GM18499 (cell line): ENCODE results near the gene APOL6.
"Not testable (repeated sequence)": the region's sequence is repeated elsewhere in the genome, so short reads cannot be mapped to it uniquely, and the experiment has no call there.

Experiments
- ATAC-seq: cut with Tn5 transposase; IDR thresholded peaks from one replicate; pipeline ENCODE4 v1.9.1; 2021; ENCODE audit warnings: moderate number of reproducible peaks; ENCODE audit not compliant: insufficient read depth, unreplicated experiment

APOL6 gene

GRCh38 chr22:35617137-35617755, 31.0 kb upstream of the APOL6 start, which contains the start of gene MB:
TSS of gene MB (minus strand) at chr22:35617329. CDS start at chr22:35617257, 72 bp downstream.
- ATAC-seq, result no peak

GRCh38 chr22:35618427-35619223, 29.6 kb upstream of the APOL6 start:
- ATAC-seq, result no peak

- ATAC-seq, result no peak
Observed at GRCh38 chr22:35619336-35620094, 28.7 kb upstream of the APOL6 start.

DNA sequence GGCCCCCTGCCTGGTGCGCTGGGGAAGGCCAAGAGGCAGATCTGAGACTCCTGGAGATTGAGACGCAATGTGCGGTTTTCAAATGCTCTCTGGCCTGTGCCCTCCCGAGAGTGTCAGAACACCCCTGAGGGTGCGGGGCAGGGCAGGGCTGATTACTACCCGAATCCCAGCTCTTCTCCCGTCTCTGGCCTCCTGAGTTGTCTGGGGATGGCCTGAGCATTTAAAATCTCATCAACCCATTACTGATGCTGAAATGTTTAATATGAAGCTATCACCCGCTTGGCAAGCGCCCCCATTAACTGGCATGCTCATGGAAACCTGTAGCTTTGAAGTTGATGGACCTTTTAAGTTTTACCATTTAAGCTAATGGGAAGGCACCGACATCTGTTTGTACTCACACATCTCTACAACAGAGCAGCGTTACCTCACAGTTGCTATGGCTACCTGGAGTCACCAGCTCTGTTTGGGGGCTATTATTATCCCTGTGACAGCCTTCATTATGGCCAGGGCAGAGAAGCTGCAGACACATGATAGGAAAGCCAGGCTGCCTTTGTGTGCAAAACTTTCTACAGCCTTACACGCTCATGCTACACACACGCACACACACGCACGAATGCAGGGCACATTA, 27.5 kb upstream of the APOL6 start:
- ATAC-seq, result no peak

DNA sequence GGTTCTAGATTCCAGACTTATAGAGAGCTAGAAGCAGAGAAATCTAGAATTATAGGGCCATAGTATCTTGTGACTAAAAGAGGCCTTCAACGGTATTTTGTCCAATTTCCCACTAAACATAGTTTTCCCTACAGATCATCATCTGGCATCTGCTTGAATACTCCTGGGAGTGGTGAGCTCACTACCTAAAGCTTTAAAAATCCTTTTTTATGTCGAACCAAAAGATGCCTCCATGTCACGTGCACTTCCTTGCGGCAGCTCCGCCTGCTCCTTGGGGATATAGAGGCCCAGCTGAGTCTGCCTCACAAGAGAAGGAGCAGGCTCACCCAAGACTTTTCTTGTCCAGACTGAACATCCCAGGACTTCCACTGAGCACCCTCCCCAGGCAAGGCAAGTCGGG, 26.8 kb upstream of the APOL6 start:
- no peak for ATAC-seq

GRCh38 chr22:35622191-35622913, 25.9 kb upstream of the APOL6 start:
- no peak for ATAC-seq

DNA sequence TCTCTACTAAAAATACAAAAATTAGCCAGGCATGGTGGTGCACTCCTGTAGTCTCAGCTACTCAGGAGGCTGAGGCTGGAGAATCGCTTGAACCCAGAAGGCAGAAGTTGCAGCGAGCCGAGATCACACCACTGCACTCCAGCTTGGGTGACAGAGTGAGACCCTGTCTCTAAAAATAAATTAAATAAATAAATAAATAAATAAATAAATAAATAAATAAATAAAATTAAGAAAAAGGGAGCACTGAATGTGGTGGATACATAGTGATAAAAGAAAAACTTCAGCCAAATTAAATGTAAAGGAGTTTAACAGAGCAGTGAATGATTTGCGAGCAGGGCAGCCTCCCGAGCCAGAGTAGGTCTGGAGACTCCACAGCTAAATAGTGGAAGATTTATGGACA, 24.4 kb upstream of the APOL6 start:
- not testable (repeated sequence) for ATAC-seq

- no peak for ATAC-seq
Observed at GRCh38 chr22:35624547-35624946, 23.7 kb upstream of the APOL6 start.

- ATAC-seq, result no peak
Observed at GRCh38 chr22:35625763-35626432, 22.3 kb upstream of the APOL6 start.

DNA sequence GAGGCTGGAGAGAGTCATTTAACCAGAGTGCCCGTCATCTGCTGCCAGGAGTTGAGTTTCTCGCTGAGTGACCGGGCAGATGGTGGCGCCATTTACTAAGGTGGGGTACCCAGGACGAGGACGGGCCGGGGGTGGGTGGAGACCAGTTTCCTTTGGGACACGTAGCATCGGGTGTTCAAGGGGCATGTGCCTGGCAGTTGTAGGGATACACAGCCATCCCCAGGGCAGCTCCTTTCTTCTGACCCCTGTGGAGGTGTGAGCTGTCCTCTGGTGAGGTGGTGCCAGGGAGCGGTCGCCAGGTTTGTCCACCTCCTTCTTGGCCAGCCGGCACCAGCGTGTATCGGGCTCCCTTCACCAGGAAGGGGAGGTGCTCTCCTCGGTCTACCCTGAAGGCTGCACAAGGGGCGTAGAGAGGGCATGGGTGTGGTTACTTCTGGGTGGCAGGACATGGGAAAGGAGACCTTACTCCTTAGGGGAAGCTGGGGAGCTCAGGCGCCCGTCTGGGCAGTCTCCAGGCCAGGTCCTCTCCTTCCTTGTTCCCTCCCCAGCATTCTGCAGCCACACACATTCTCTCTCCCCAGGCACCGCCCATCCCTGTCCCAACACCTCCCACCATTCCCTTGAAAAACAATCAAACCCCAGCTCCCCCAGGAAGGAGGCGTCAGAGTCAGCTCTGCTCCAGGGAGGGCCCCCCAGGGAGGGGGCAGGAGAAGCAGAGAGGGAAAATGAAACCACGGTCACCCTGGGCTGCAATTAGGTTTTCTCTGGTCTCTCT, 20.8 kb upstream of the APOL6 start:
- no peak for ATAC-seq

DNA sequence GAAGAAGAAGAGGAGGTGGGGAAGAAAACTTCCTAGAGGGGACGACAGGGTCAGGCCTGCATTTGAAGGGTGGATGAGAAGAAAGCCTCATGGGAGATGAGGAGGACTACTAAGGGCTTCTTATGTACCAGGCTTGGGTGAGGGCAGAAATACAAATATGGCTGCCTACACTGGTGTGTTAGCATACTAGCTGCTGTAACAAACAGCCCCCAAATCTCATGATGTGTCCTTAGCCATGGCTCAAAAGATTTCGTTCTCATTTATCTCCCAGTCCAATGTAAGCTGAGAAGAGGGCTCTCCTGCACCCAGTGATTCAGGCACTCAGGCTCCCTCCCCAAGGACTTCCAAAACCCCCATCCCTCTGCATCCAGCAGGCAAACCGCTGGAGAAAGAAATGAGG, 19.5 kb upstream of the APOL6 start:
- no peak for ATAC-seq

DNA sequence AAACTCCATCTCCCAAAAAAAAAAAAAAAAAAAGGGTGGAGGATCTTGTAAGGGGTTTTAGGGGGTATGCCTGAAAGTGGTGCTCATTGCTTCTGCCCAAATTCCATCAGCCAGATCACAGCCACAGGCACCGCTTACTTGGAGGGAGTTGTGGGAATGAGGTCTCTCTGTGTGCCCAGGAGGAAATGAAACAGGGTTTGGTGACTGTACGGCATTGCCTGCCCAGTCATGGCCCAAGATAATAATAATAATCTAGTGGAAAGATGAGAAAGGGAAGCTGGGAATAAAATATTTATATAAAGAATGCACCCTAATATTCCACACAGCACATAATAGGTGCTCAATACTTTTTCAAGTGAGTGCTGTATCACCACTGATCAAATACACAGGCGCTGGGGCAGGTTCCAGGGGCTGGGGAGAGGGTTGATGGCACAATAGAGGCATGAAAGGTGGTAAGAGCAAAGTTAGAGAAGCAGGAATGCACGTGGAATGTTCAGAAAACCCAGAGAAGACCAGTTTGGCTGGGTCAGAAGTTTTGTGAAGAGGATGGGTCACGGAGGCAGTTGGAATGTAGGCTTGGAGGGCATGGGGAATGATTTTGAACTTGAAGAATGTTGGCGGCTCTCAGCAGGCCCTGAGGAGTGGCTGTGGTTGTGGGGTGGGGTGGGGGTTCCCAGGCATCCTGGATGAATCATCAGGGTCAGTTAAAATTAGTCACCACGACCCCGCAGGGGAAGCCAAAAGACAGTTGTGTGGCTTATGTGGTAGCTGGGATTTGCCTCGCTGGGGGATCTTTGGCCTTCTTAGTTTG, 18.6 kb upstream of the APOL6 start:
- ATAC-seq, result no peak

GRCh38 chr22:35630387-35630793, 17.9 kb upstream of the APOL6 start:
- ATAC-seq, result no peak

GRCh38 chr22:35630891-35631290, 17.4 kb upstream of the APOL6 start:
- no peak for ATAC-seq

DNA sequence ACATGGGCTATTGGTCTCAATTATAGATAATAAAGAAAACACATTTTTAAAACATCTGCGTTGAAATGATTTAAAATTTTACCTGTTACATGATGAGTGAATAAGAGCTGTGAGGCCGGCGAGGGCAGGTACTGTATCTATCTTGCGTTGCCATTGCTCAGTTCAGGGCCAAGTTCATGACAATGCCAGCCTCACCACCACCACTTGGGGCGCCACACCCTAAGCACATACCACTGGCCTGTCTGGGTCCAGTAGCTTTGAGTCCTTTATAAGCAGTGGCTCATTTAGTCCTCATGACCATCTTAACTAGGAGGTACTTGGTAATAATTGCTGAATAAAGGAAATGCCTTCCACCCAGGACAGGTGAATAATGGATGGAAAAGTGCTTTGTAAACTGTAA, 16.6 kb upstream of the APOL6 start:
- no peak for ATAC-seq

GRCh38 chr22:35632935-35633334, 15.3 kb upstream of the APOL6 start:
- ATAC-seq, result no peak

DNA sequence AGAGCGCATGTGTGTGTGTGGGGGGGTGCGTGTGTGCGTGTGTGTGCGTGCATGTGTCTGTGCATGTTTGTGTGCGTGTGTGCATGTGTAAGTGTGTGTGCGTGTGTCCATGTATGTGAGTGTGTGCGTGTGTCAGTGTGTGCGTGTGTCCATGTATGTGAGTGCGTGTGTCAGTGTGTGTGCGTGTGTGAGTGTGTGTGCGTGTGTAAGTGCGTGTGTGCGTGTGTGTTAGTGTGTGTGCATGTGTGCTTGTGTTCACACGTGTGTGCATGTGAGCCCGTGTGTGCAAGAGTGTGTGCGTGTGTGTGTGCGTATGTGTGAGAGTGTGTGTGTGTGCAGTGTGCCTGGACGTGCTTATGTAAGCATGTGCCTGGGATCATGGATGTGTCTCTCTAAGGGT, 14.7 kb upstream of the APOL6 start:
- ATAC-seq, result no peak

GRCh38 chr22:35634015-35634414, 14.2 kb upstream of the APOL6 start:
- ATAC-seq, result no peak
